GM12892 (cell line): ENCODE results near the gene SPATS1.

Source experiments
- POLR2A ChIP-seq: IDR thresholded peaks from 2 replicates; pipeline ENCODE4 v1.6.1; 2011; ENCODE audit warnings: low read depth, low read length, control low read depth
- POLR2AphosphoS5 ChIP-seq: IDR thresholded peaks from 2 replicates; pipeline ENCODE4 v1.6.1; 2011; ENCODE audit warnings: low read depth, low read length, control low read depth

GRCh38 chr6:44297063-44298038 is 45.1 kb upstream of the SPATS1 start:
- no peak for TF ChIP-seq POLR2A
- TF ChIP-seq POLR2AphosphoS5, result no peak
